Cardiac fibroblast (primary cell): Measurements from ENCODE around the gene RXRB.

Source experiments
- DNase-seq, 2 donors: peaks; one replicate each; pipeline versions ENCODE4 v3.0.0 to v3.0.0-alpha.2; 2010; ENCODE audit warnings: low read depth in 2 of 2
- H3K4me3 ChIP-seq, 2 donors: replicated peaks in 1 of 2; 1 replicate in 1 of 2; 2 replicates in 1 of 2; pipeline ENCODE4 v1.5.1; 2011; ENCODE audit warnings: low read depth in 2 of 2, low read length in 2 of 2, mild to moderate bottlenecking in 2 of 2, moderate library complexity in 1 of 2
- CTCF ChIP-seq: IDR thresholded peaks from one replicate; pipeline ENCODE4 v1.5.1; 2011; ENCODE audit warnings: low read depth, mild to moderate bottlenecking, low read length, inconsistent platforms

RXRB gene

GRCh38 chr6:33171016-33171879, 29.2 kb downstream of the RXRB start:
- no peak for DNase-seq
- no peak for TF ChIP-seq CTCF
- no peak overlapping the region for H3K4me3 ChIP-seq

- TF ChIP-seq CTCF, result no peak
- no peak overlapping the region for H3K4me3 ChIP-seq
- no peak for DNase-seq
Measured at GRCh38 chr6:33170176-33171015, 30.1 kb downstream of the RXRB start.

- TF ChIP-seq CTCF, result no peak
- no peak for DNase-seq
- H3K4me3 ChIP-seq, result no peak overlapping the region
Measured at GRCh38 chr6:33169291-33170175, 30.9 kb downstream of the RXRB start.

- no peak for TF ChIP-seq CTCF
- no peak overlapping the region for H3K4me3 ChIP-seq
- DNase-seq, result no peak
Measured at GRCh38 chr6:33168639-33169038, 31.8 kb downstream of the RXRB start.

GRCh38 chr6:33168284-33168601, 32.2 kb downstream of the RXRB start:
- TF ChIP-seq CTCF, result no peak
- DNase-seq, result no peak
- H3K4me3 ChIP-seq, result no peak overlapping the region
